DOHH2 (cell line): ENCODE measurements around the gene FOLR3.

ENCODE experiments used
- EZH2phosphoT487 ChIP-seq: fragments of 200-600 bp; sonication (generic); IDR thresholded peaks from 2 replicates; pipeline ENCODE4 v1.6.1; 2017; ENCODE audit warnings: borderline replicate concordance, mild to moderate bottlenecking, antibody characterized with exemption, low read length, moderate library complexity, mixed read lengths
- TF ChIP-seq, protein P1 (sequence below): fragments of 200-600 bp; sonication (generic); IDR thresholded peaks from one replicate; pipeline ENCODE4 v1.5.1; 2014; ENCODE audit warnings: antibody characterized with exemption, mild to moderate bottlenecking, low read depth, low read length; ENCODE audit not compliant: poor library complexity, severe bottlenecking

DNA sequence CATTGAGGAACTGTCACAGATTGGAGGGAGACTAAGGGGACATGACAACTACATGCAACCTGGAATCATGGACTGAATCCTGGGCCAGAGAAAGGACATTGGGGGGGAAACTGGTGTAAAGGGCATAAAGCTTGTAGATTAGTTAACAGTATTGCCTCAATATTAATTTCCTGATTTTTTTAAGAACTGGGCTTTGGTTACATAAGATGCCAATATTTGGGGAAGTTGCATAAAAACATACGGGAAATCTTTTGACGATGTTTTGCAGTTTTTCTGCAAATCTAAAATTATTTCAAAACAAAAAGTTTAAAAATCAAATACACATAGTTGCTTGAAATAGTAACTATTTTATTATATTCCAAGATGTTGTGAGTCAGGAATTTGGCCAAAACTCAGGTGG is 2.9 kb upstream of the FOLR3 start:
- TF ChIP-seq, protein P1, sequence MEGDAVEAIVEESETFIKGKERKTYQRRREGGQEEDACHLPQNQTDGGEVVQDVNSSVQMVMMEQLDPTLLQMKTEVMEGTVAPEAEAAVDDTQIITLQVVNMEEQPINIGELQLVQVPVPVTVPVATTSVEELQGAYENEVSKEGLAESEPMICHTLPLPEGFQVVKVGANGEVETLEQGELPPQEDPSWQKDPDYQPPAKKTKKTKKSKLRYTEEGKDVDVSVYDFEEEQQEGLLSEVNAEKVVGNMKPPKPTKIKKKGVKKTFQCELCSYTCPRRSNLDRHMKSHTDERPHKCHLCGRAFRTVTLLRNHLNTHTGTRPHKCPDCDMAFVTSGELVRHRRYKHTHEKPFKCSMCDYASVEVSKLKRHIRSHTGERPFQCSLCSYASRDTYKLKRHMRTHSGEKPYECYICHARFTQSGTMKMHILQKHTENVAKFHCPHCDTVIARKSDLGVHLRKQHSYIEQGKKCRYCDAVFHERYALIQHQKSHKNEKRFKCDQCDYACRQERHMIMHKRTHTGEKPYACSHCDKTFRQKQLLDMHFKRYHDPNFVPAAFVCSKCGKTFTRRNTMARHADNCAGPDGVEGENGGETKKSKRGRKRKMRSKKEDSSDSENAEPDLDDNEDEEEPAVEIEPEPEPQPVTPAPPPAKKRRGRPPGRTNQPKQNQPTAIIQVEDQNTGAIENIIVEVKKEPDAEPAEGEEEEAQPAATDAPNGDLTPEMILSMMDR: no peak
- no peak for TF ChIP-seq EZH2phosphoT487
